GM18873 (cell line): ENCODE results near the gene TAGLN3.

Experiments
- ATAC-seq: cut with Tn5 transposase; IDR thresholded peaks from one replicate; pipeline ENCODE4 v1.9.1; 2021; ENCODE audit warnings: mild to moderate bottlenecking, moderate library complexity, moderate number of reproducible peaks; ENCODE audit not compliant: unreplicated experiment, low FRiP score

Gene TAGLN3

GRCh38 chr3:112042842-112043280, 44.1 kb downstream of the TAGLN3 start:
- ATAC-seq: no peak

GRCh38 chr3:112043621-112044201, 45.0 kb downstream of the TAGLN3 start:
- ATAC-seq: peak; percentile 95

- ATAC-seq: no peak
Measured at GRCh38 chr3:112046599-112046998, 47.9 kb downstream of the TAGLN3 start.

GRCh38 chr3:112047264-112047663, 48.5 kb downstream of the TAGLN3 start:
- no peak for ATAC-seq

- ATAC-seq: no peak
Measured at GRCh38 chr3:112048911-112049310, 50.2 kb downstream of the TAGLN3 start.

- no peak for ATAC-seq
Measured at GRCh38 chr3:112053229-112053628, 54.5 kb downstream of the TAGLN3 start.

- no peak for ATAC-seq
Measured at GRCh38 chr3:112056451-112056929, 57.8 kb downstream of the TAGLN3 start.

GRCh38 chr3:112059497-112059896, 60.8 kb downstream of the TAGLN3 start:
- ATAC-seq: no peak

GRCh38 chr3:112061152-112061551, 62.4 kb downstream of the TAGLN3 start:
- no peak for ATAC-seq
